SU-DHL-6 (cell line): ENCODE data around the gene PREX1.

Source experiments
- H2AFZ ChIP-seq: fragments of 200-600 bp; sonication (generic); 2 replicates; pipeline ENCODE4 v1.6.1; 2014; ENCODE audit warnings: low read depth, mild to moderate bottlenecking, moderate library complexity, mixed read lengths, antibody characterized with exemption, low read length; ENCODE audit not compliant: severe bottlenecking
- H3F3A ChIP-seq: fragments of 200-600 bp; shearing (Covaris generic); 2 replicates; pipeline ENCODE4 v1.6.0; 2016; ENCODE audit warnings: antibody characterized with exemption, mild to moderate bottlenecking; ENCODE audit not compliant: insufficient read depth
- H3K27ac ChIP-seq: fragments of 200-600 bp; sonication (generic); 2 replicates; pipeline ENCODE4 v1.5.1; 2016; ENCODE audit warnings: low read depth, mild to moderate bottlenecking, low read length, moderate library complexity, mixed read lengths
- H3K27me3 ChIP-seq: fragments of 200-600 bp; sonication (generic), shearing (Covaris generic); 2 replicates; pipeline ENCODE4 v1.6.0; 2014; ENCODE audit warnings: mild to moderate bottlenecking, low read length
- H3K36me3 ChIP-seq: fragments of 200-600 bp; sonication (generic); 2 replicates; pipeline ENCODE4 v1.6.1; 2014; ENCODE audit warnings: mild to moderate bottlenecking, low read length, mixed read lengths
- H3K4me2 ChIP-seq: fragments of 300-600, 200-600 bp; shearing (Covaris generic), sonication (generic); 2 replicates; pipeline ENCODE4 v1.6.0; 2014; ENCODE audit warnings: low read length, low read depth, mild to moderate bottlenecking; ENCODE audit not compliant: poor library complexity, severe bottlenecking
- H3K4me3 ChIP-seq: fragments of 200-600 bp; sonication (generic); 2 replicates; pipeline ENCODE4 v1.5.1; 2014; ENCODE audit warnings: antibody characterized with exemption, low read length, mild to moderate bottlenecking, mixed read lengths; ENCODE audit not compliant: insufficient read depth, poor library complexity, severe bottlenecking
- H3K79me2 ChIP-seq: fragments of 200-600 bp; sonication (generic); 2 replicates; pipeline ENCODE4 v1.6.1; 2014; ENCODE audit warnings: mild to moderate bottlenecking, low read length, moderate library complexity; ENCODE audit not compliant: insufficient read depth
- H3K9ac ChIP-seq: fragments of 200-600 bp; sonication (generic); 2 replicates; pipeline ENCODE4 v1.7.0; 2014; ENCODE audit warnings: mild to moderate bottlenecking, low read length
- H3K9me2 ChIP-seq: fragments of 200-600 bp; sonication (generic); replicated peaks from 2 replicates; pipeline ENCODE4 v1.6.1; 2014; ENCODE audit warnings: low read length; ENCODE audit not compliant: insufficient read depth
- H3K9me3 ChIP-seq: fragments of 200-600 bp; sonication (generic); 2 replicates; pipeline ENCODE4 v1.6.1; 2014; ENCODE audit warnings: low read length, mixed read lengths; ENCODE audit not compliant: insufficient read depth
- H4K20me1 ChIP-seq: fragments of 200-600 bp; sonication (generic); 2 replicates; pipeline ENCODE4 v1.6.1; 2014; ENCODE audit warnings: low read depth, mild to moderate bottlenecking, antibody characterized with exemption, low read length, moderate library complexity, mixed read lengths
- CTCF ChIP-seq: fragments of 200-600 bp; sonication (generic); IDR thresholded peaks from one replicate; pipeline ENCODE4 v1.5.1; 2017; ENCODE audit warnings: antibody characterized with exemption, mild to moderate bottlenecking, low read length, moderate library complexity; ENCODE audit not compliant: insufficient read depth, poor library complexity, severe bottlenecking
- EZH2phosphoT487 ChIP-seq: fragments of 200-600 bp; sonication (generic), shearing (Covaris generic); conservative IDR thresholded peaks from 2 replicates; pipeline ENCODE4 v1.6.1; 2018; ENCODE audit warnings: mild to moderate bottlenecking, antibody characterized with exemption, low read length, moderate library complexity, mixed read lengths

The PREX1 gene

GRCh38 chr20:48727226-48727625, 100.6 kb downstream of the PREX1 start:
- H3K4me2 ChIP-seq, result no peak overlapping the region
- H3K4me3 ChIP-seq, result no peak overlapping the region
- no peak overlapping the region for H3K9ac ChIP-seq
- H3K27ac ChIP-seq, result no peak overlapping the region
- H2AFZ ChIP-seq, result no peak overlapping the region
- H3K9me2 ChIP-seq, result no peaks in the 10 kb centered on the region
- no peaks in the 10 kb centered on the region for H3K79me2 ChIP-seq
- H3K36me3 ChIP-seq, result no peaks in the 10 kb centered on the region
- TF ChIP-seq EZH2phosphoT487, result no peak
- TF ChIP-seq CTCF, result no peak
- H3K27me3 ChIP-seq, result no peaks in the 10 kb centered on the region
- H4K20me1 ChIP-seq, result no peaks in the 10 kb centered on the region
- H3K9me3 ChIP-seq, result no peaks in the 10 kb centered on the region
- no peaks in the 10 kb centered on the region for H3F3A ChIP-seq

GRCh38 chr20:48725555-48725991, 102.2 kb downstream of the PREX1 start:
- no peaks in the 10 kb centered on the region for H4K20me1 ChIP-seq
- no peaks in the 10 kb centered on the region for H3K36me3 ChIP-seq
- no peaks in the 10 kb centered on the region for H3K9me3 ChIP-seq
- no peak overlapping the region for H3K4me2 ChIP-seq
- H3K4me3 ChIP-seq, result no peak overlapping the region
- H3K9ac ChIP-seq, result no peak overlapping the region
- no peaks in the 10 kb centered on the region for H3F3A ChIP-seq
- no peaks in the 10 kb centered on the region for H3K79me2 ChIP-seq
- H3K9me2 ChIP-seq, result no peaks in the 10 kb centered on the region
- TF ChIP-seq CTCF (no peak), EZH2phosphoT487 (no peak)
- H2AFZ ChIP-seq, result no peak overlapping the region
- no peaks in the 10 kb centered on the region for H3K27me3 ChIP-seq
- no peak overlapping the region for H3K27ac ChIP-seq

GRCh38 chr20:48724891-48725554, 102.8 kb downstream of the PREX1 start:
- Histone ChIP-seq H3K79me2 (no peaks in the 10 kb centered on the region), H3K9me2 (no peaks in the 10 kb centered on the region), H2AFZ (no peak overlapping the region), H3F3A (no peaks in the 10 kb centered on the region), H4K20me1 (no peaks in the 10 kb centered on the region), H3K27me3 (no peaks in the 10 kb centered on the region), H3K4me2 (no peak overlapping the region), H3K9me3 (no peaks in the 10 kb centered on the region), H3K4me3 (no peak overlapping the region), H3K27ac (no peak overlapping the region), H3K9ac (no peak overlapping the region), H3K36me3 (no peaks in the 10 kb centered on the region)
- TF ChIP-seq EZH2phosphoT487, result no peak
- TF ChIP-seq CTCF, result no peak
